ENCODE results near the gene RAB9A. TPM values are rescaled to one million over a fixed set of nuclear protein-coding genes. Genes with fewer than 3 reads are reported as not detected.

Gene RAB9A
- total and polyA plus RNA-seq, 9 of the 15 experiments (the other 6 are each of a cell fraction or from before 2014, with no cell fraction given), result 13.5 to 20.8 (median 17.7) TPM

DNA sequence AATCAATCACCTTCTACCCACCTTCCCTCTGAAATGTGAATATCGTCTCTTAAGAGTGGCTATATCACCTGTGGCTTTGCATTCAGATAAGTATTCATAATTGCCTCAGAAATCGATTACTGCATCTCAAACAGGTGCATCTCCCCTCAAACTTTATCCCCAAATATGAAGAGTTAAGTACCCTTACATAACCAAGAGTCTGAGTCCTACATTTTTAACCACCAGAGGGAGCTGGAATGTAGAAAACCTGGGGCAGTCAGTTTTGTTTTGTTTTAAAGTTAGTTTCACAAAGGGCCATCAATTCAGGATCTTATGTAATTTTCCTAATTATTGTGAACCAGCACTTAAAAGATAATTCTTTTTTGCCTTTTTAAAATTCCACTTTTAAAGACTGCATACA lies 30.3 kb upstream of the RAB9A start (continued):
- TF ChIP-seq KDM2B (CRISPR knock-in tag; IDR thresholded peaks at IDR 0.05) (no peak), CBX1 (IDR thresholded peaks at IDR 0.05; ENCODE audit: low read depth) (no peak)
- TF ChIP-seq, protein P1, sequence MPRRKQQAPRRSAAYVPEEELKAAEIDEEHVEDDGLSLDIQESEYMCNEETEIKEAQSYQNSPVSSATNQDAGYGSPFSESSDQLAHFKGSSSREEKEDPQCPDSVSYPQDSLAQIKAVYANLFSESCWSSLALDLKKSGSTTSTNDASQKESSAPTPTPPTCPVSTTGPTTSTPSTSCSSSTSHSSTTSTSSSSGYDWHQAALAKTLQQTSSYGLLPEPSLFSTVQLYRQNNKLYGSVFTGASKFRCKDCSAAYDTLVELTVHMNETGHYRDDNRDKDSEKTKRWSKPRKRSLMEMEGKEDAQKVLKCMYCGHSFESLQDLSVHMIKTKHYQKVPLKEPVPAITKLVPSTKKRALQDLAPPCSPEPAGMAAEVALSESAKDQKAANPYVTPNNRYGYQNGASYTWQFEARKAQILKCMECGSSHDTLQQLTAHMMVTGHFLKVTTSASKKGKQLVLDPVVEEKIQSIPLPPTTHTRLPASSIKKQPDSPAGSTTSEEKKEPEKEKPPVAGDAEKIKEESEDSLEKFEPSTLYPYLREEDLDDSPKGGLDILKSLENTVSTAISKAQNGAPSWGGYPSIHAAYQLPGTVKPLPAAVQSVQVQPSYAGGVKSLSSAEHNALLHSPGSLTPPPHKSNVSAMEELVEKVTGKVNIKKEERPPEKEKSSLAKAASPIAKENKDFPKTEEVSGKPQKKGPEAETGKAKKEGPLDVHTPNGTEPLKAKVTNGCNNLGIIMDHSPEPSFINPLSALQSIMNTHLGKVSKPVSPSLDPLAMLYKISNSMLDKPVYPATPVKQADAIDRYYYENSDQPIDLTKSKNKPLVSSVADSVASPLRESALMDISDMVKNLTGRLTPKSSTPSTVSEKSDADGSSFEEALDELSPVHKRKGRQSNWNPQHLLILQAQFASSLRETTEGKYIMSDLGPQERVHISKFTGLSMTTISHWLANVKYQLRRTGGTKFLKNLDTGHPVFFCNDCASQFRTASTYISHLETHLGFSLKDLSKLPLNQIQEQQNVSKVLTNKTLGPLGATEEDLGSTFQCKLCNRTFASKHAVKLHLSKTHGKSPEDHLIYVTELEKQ (CRISPR knock-in tag; IDR thresholded peaks at IDR 0.05), result no peak

- ATAC-seq (no peak), DNase-seq (ENCODE audit: extremely low read depth in 1 of 4, low spot score in 3 of 4) (no peak), FAIRE-seq (no peak)
- Histone ChIP-seq H3K4me1 (replicated peaks in 1 of 2; ENCODE audit: control insufficient read depth in 2 of 2, insufficient read depth in 2 of 2, low read length in 2 of 2) (peaks cover 0 to 3% of the 10 kb centered on the region in 2 experiments; a peak in 2 of 5 replicates), H2AFZ (ENCODE audit: low read depth, low read length) (peak overlapping the region; percentile 22; the same call in 1 of the 2 replicates), H3K27me3 (ENCODE audit: control insufficient read depth in 2 of 2, insufficient read depth in 2 of 2, low read length in 2 of 2) (no peaks in the 10 kb centered on the region), H3K36me3 (ENCODE audit: control insufficient read depth, insufficient read depth, low read length) (peaks cover 13% of the 10 kb centered on the region; the same call in 2 of the 3 replicates), H3K27ac (ENCODE audit: extremely low read depth, low read depth, low read length) (no peak overlapping the region), H3K79me2 (ENCODE audit: control insufficient read depth, insufficient read depth, low read length) (peaks cover 11% of the 10 kb centered on the region), H4K20me1 (replicated peaks; ENCODE audit: control insufficient read depth, insufficient read depth, low read length) (no peaks in the 10 kb centered on the region), H3K4me3 (no peak overlapping the region), H3K9ac (ENCODE audit: insufficient read depth in 1 of 2, low read depth in 2 of 2, low read length in 2 of 2) (no peak overlapping the region), H3K4me2 (ENCODE audit: insufficient read depth, low read length) (no peak overlapping the region), H3K9me1 (ENCODE audit: control insufficient read depth, insufficient read depth, low read length) (no peaks in the 10 kb centered on the region), H3K9me3 (replicated peaks; ENCODE audit: control insufficient read depth, insufficient read depth, low read depth, low read length) (no peaks in the 10 kb centered on the region)
- 38% methylated on average over 6 of the region's 6 CpGs for WGBS (ENCODE audit: insufficient coverage, low coverage, missing lambda C conversion rate)
- no TSS peak for BruUV-seq (replicated peaks)
- TF ChIP-seq HMG20B (CRISPR knock-in tag; IDR thresholded peaks at IDR 0.05), result no peak
- TF ChIP-seq CEBPG (CRISPR knock-in tag; IDR thresholded peaks at IDR 0.05), result no peak
- 0 out of 4 replicates have a peak, but pooled peaks of 1 of the 2 experiments have one; percentile 22 for TF ChIP-seq CEBPG (tag; conservative IDR thresholded peaks at IDR 0.05 in 1 of 2, IDR thresholded peaks at IDR 0.05 in 1 of 2)
- in situ Hi-C loops (cut with MboI) (loop anchor here (25.0 kb wide), 1 partner anchor 697 kb away; no protein-coding TSS in a partner anchor), intact Hi-C loops (cut with micrococcal nuclease) (loop anchor here (2.0 kb wide), 1 partner anchor 32 kb away; no protein-coding TSS in a partner anchor)
- ChIA-PET POLR2A (interaction anchor here (1.0 kb wide), 1 partner anchor 10 kb away, joined by 6 read pairs; no protein-coding TSS in a partner anchor), CTCF (ENCODE audit: low intra/inter-chr PET ratio) (interaction anchor here (1.5 to 2.3 kb wide), 2 partner anchors 89 to 373 kb away, joined by 6 to 19 read pairs; no protein-coding TSS in a partner anchor)
Observed at GRCh38 chrX:13659063-13659462, 29.9 kb upstream of the RAB9A start.
